Trophoblast cell (in vitro differentiated cells and primary cell): ENCODE measurements around the gene MRPS27.

Source experiments
- DNase-seq, 2 donors: peaks; one replicate each; pipeline ENCODE4 v3.0.0-alpha.2; 2016
- H2AFZ ChIP-seq: 2 replicates; pipeline ENCODE4 v1.6.1; 2013; ENCODE audit warnings: low read length, moderate library complexity, mild to moderate bottlenecking; ENCODE audit not compliant: insufficient read depth, poor library complexity
- H2AK5ac ChIP-seq: 2 replicates; pipeline ENCODE4 v1.6.1; 2013; ENCODE audit warnings: mild to moderate bottlenecking, low read length
- H2BK120ac ChIP-seq: 2 replicates; pipeline ENCODE4 v1.6.1; 2013; ENCODE audit warnings: low read length, mild to moderate bottlenecking, moderate library complexity; ENCODE audit not compliant: insufficient read depth, poor library complexity
- H2BK12ac ChIP-seq: 2 replicates; pipeline ENCODE4 v1.6.1; 2013; ENCODE audit warnings: mild to moderate bottlenecking, low read length, moderate library complexity
- H2BK5ac ChIP-seq: 2 replicates; pipeline ENCODE4 v1.6.1; 2013; ENCODE audit warnings: low read length, low read depth, moderate library complexity, mild to moderate bottlenecking; ENCODE audit not compliant: poor library complexity
- H3K14ac ChIP-seq: 2 replicates; pipeline ENCODE4 v1.6.1; 2013; ENCODE audit warnings: mild to moderate bottlenecking, low read length
- H3K18ac ChIP-seq: 2 replicates; pipeline ENCODE4 v1.6.1; 2013; ENCODE audit warnings: mild to moderate bottlenecking, low read length
- H3K23ac ChIP-seq: 2 replicates; pipeline ENCODE4 v1.6.1; 2013; ENCODE audit warnings: low read length
- H3K27ac ChIP-seq: 2 replicates; pipeline ENCODE4 v1.5.1; 2013; ENCODE audit warnings: low read depth, mild to moderate bottlenecking, inconsistent platforms, low read length, moderate library complexity
- H3K27me3 ChIP-seq: 2 replicates; pipeline ENCODE4 v1.6.1; 2013; ENCODE audit warnings: inconsistent platforms, mild to moderate bottlenecking, low read length, moderate library complexity; ENCODE audit not compliant: insufficient read depth
- H3K36me3 ChIP-seq, 2 experiments: 1 replicate in 1 of 2; 2 replicates in 1 of 2; pipeline ENCODE4 v1.6.1; 2013; ENCODE audit warnings: low read length in 2 of 2, mild to moderate bottlenecking in 2 of 2, moderate library complexity in 1 of 2; ENCODE audit not compliant: insufficient read depth in 2 of 2, control insufficient read depth in 1 of 2
- H3K4ac ChIP-seq: 2 replicates; pipeline ENCODE4 v1.6.1; 2013; ENCODE audit warnings: low read depth, mild to moderate bottlenecking, low read length, moderate library complexity
- H3K4me1 ChIP-seq, 2 experiments: 1 replicate in 1 of 2; 2 replicates in 1 of 2; pipeline ENCODE4 v1.6.1; 2013; ENCODE audit warnings: low read length in 2 of 2, mild to moderate bottlenecking in 2 of 2, moderate library complexity in 1 of 2; ENCODE audit not compliant: insufficient read depth in 2 of 2, control insufficient read depth in 1 of 2
- H3K4me2 ChIP-seq: 2 replicates; pipeline ENCODE4 v1.6.1; 2013; ENCODE audit warnings: inconsistent platforms, mild to moderate bottlenecking, low read length, moderate library complexity
- H3K4me3 ChIP-seq: 2 replicates; pipeline ENCODE4 v1.5.1; 2013; ENCODE audit warnings: mild to moderate bottlenecking, low read depth, low read length, inconsistent platforms
- H3K79me1 ChIP-seq: one replicate; pipeline ENCODE4 v1.6.1; 2013; ENCODE audit warnings: low read length
- H3K79me2 ChIP-seq: 2 replicates; pipeline ENCODE4 v1.6.1; 2013; ENCODE audit warnings: low read length, mild to moderate bottlenecking; ENCODE audit not compliant: control insufficient read depth, insufficient read depth, poor library complexity
- H3K9ac ChIP-seq: 2 replicates; pipeline ENCODE4 v1.6.1; 2013; ENCODE audit warnings: mild to moderate bottlenecking, low read length
- H3K9me3 ChIP-seq: 2 replicates; pipeline ENCODE4 v1.6.1; 2013; ENCODE audit warnings: low read depth, mild to moderate bottlenecking, control low read depth, inconsistent platforms, low read length; ENCODE audit not compliant: insufficient read depth
- H4K12ac ChIP-seq: 2 replicates; pipeline ENCODE4 v1.6.1; 2013; ENCODE audit warnings: low read depth, mild to moderate bottlenecking, low read length, moderate library complexity
- H4K8ac ChIP-seq: 2 replicates; pipeline ENCODE4 v1.6.1; 2013; ENCODE audit warnings: low read depth, mild to moderate bottlenecking, low read length, moderate library complexity
- H4K91ac ChIP-seq: one replicate; pipeline ENCODE4 v1.6.1; 2013; ENCODE audit warnings: low read depth, mild to moderate bottlenecking, low read length, moderate library complexity
- WGBS: extraction: QIAGEN DNeasy Blood & Tissue Kit; methylation state at CpG from one replicate; pipeline ENCODE4 v1.1.7; 2013; ENCODE audit warnings: missing lambda C conversion rate; ENCODE audit not compliant: insufficient read length, insufficient coverage; ENCODE audit errors: extremely low coverage; 5-methylcytosine and 5-hydroxymethylcytosine counted together

The MRPS27 gene

DNA sequence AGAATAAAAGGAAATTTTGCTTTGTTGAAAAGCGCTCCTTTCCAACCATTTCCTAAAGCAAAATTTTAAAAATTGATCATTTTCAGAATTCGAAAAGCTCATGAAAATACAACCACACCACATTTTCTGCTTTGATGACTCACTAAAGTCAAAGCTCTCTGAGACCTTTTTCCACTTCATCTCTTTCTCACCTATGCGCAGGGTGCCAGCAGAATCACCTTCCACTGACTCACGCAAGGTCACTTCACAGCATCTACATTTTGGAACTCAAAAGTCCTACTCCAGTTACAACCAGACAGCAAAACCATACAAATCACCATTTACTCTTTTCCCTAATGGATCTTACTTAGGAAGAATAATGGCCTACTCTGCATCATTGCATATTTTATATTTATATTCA is 106.6 kb downstream of the MRPS27 start:
- H3K23ac ChIP-seq = no peak overlapping the region
- no peak overlapping the region for H4K91ac ChIP-seq
- no peak overlapping the region for H3K27ac ChIP-seq
- H3K4me3 ChIP-seq = no peak overlapping the region
- no peak overlapping the region for H4K8ac ChIP-seq
- H3K9me3 ChIP-seq = no peaks in the 10 kb centered on the region
- DNase-seq = peak; percentile 47 to 75
- H3K4ac ChIP-seq = no peak overlapping the region
- H2AK5ac ChIP-seq = no peak overlapping the region
- H2BK5ac ChIP-seq = no peak overlapping the region
- H3K18ac ChIP-seq = no peak overlapping the region
- no CpG with 5 or more reads among the region's 4 CpGs for WGBS
- peaks cover 3 to 20% of the 10 kb centered on the region in 2 experiments for H3K36me3 ChIP-seq
- no peaks in the 10 kb centered on the region for H3K27me3 ChIP-seq
- no peak overlapping the region for H2BK120ac ChIP-seq
- H3K79me1 ChIP-seq = no peaks in the 10 kb centered on the region
- no peak overlapping the region for H3K9ac ChIP-seq
- no peak overlapping the region for H4K12ac ChIP-seq
- H2AFZ ChIP-seq = no peak overlapping the region
- H3K14ac ChIP-seq = no peak overlapping the region
- no peak overlapping the region for H3K4me2 ChIP-seq
- H2BK12ac ChIP-seq = no peak overlapping the region
- no peaks in the 10 kb centered on the region for H3K4me1 ChIP-seq
- H3K79me2 ChIP-seq = no peaks in the 10 kb centered on the region

DNA sequence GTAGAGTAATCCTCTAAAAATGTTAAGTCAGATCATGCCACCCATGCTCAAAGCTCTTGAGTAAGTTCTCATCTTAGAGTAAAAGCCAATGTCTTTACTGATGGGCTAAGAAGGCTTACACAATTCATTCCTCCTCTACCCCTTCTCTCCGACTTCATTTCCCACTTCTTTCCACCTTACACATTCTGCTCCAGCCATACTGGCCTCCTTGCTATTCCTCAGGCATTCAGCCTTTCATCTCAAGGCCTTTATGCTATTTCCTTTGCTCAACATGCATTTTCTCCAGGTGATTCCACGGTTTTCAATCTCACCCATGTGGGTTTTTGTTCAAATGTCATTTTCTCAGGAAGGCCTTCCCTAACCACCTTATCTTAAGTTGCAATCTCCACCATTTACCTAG is 107.9 kb downstream of the MRPS27 start:
- H3K4me2 ChIP-seq = no peak overlapping the region

DNA sequence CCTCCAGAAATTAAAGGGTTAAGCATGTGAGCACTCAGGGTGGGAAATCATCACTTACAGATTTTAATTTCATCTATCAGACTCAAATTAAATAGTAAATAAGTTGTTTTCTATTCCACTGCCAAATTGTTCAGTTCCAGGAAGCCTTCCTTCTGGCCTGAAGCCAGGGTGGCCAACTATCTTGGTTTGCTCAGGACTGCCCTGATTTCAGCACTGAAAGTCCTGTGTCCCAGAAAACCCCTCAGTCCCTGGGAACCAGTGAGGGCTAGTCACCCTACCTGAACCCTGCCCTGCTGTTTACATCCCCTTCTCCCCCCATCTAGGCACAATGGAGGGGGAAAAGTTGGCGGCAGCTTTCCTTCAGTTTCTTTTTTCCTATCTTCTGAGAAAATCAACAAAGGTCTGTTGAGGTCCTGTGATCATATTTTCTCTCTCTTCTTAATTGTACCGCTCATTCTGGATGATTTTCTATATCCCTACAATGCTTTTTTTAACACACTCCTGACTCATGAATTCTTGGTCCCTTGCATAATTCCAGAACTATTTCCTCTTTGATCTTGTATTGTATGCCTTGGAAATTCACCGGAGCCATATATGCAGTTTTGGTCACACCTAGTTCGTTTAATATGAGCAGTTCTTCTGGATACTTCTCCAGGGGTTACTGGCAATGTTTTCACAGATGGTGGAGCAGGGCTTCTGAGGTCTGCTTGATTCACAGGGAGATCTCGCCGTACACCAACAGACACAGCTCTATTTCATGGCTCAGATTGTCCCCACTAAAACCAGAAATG is 109.0 kb downstream of the MRPS27 start:
- no peak overlapping the region for H2AK5ac ChIP-seq
- H3K4ac ChIP-seq = no peak overlapping the region
- no peak overlapping the region for H4K12ac ChIP-seq
- H3K9me3 ChIP-seq = no peaks in the 10 kb centered on the region
- H3K4me2 ChIP-seq = no peak overlapping the region
- no CpG with 5 or more reads among the region's 6 CpGs for WGBS
- no peak overlapping the region for H2BK120ac ChIP-seq
- H3K18ac ChIP-seq = no peak overlapping the region
- DNase-seq = peak in 1 of 2 donors; percentile 66
- H3K14ac ChIP-seq = no peak overlapping the region
- H4K8ac ChIP-seq = no peak overlapping the region
- no peak overlapping the region for H2BK5ac ChIP-seq
- H3K79me1 ChIP-seq = no peaks in the 10 kb centered on the region
- no peaks in the 10 kb centered on the region for H3K79me2 ChIP-seq
- no peak overlapping the region for H2BK12ac ChIP-seq
- H3K36me3 ChIP-seq = peaks cover 0 to 14% of the 10 kb centered on the region in 2 experiments
- H3K27me3 ChIP-seq = no peaks in the 10 kb centered on the region
- no peak overlapping the region for H3K23ac ChIP-seq
- H4K91ac ChIP-seq = no peak overlapping the region
- H3K27ac ChIP-seq = no peak overlapping the region
- H3K4me1 ChIP-seq = no peaks in the 10 kb centered on the region
- no peak overlapping the region for H3K4me3 ChIP-seq
- H2AFZ ChIP-seq = no peak overlapping the region
- H3K9ac ChIP-seq = no peak overlapping the region

More for the DNA sequence above, 107.9 kb downstream of the MRPS27 start:
- Histone ChIP-seq H3K14ac (no peak overlapping the region), H3K9me3 (no peaks in the 10 kb centered on the region), H3K4ac (no peak overlapping the region), H3K4me1 (no peaks in the 10 kb centered on the region), H3K27ac (no peak overlapping the region), H2AK5ac (no peak overlapping the region), H3K36me3 (peaks cover 0 to 12% of the 10 kb centered on the region in 2 experiments), H4K8ac (no peak overlapping the region), H4K12ac (no peak overlapping the region), H2BK12ac (no peak overlapping the region), H3K79me2 (no peaks in the 10 kb centered on the region), H4K91ac (no peak overlapping the region), H3K4me3 (no peak overlapping the region), H3K9ac (no peak overlapping the region), H2AFZ (no peak overlapping the region), H2BK120ac (no peak overlapping the region), H3K18ac (no peak overlapping the region), H3K79me1 (no peaks in the 10 kb centered on the region), H2BK5ac (no peak overlapping the region), H3K27me3 (no peaks in the 10 kb centered on the region), H3K23ac (no peak overlapping the region)
- DNase-seq = peak; percentile 69 to 86
- 100% methylated on average over 1 of the region's 2 CpGs for WGBS

DNA sequence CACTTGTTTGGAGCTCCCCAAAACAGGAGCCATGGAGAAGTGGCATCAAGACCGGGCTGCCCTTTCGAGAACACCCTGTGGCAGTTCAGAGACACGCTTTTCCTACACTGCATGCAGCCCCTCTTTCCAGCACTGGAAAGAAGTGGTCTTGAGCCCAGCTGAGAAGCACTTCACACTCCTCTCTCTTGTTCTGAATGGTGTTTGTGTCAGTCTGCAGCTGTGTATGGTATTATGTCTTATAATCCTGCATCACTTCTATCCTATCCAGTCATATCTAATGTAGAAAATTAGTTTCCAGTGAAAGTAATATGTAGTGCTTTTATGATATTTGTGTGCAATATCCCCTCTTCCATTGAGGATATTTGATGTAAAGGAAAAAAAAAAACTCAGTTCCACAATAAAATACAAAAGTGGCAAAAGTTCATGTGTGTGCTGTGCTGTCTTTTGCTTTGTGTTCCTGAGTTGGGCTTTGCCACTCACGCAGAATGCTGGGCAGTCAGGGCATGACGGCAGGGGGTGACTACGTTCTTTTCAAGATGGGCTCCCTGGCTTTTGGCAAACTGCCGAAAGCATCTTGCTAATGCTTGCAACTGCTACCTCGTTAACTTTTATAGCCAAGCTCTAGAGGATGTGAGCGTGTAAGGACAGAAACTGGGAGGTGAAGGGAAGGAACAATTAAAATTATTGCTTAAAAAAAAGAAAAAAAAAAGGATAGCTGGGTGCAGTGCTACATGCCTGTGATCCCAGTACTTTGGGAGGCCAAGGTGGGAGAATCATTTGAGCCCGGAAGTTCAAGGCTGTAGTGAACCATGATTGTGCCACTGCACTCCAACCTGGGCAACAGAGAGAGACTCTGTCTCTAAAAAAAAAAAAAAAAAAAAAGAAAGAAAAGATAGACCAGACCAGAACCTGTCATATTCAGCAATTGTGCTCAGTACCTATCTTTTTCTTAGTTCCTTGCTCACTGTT is 110.6 kb downstream of the MRPS27 start:
- H3K14ac ChIP-seq = no peak overlapping the region
- H3K36me3 ChIP-seq = peaks cover 0 to 10% of the 10 kb centered on the region in 2 experiments
- no peaks in the 10 kb centered on the region for H3K79me2 ChIP-seq
- H3K9ac ChIP-seq = no peak overlapping the region
- no peak overlapping the region for H4K8ac ChIP-seq
- no peak overlapping the region for H3K27ac ChIP-seq
- H3K4me1 ChIP-seq = peaks cover 0 to 2% of the 10 kb centered on the region in 2 experiments
- H3K18ac ChIP-seq = no peak overlapping the region
- no peaks in the 10 kb centered on the region for H3K27me3 ChIP-seq
- no peak overlapping the region for H4K91ac ChIP-seq
- H3K4me3 ChIP-seq = no peak overlapping the region
- H2BK120ac ChIP-seq = no peak overlapping the region
- H3K79me1 ChIP-seq = peaks cover 2% of the 10 kb centered on the region
- H3K23ac ChIP-seq = no peak overlapping the region
- no peak overlapping the region for H3K4ac ChIP-seq
- H2AFZ ChIP-seq = no peak overlapping the region
- no peak for DNase-seq
- no CpG with 5 or more reads among the region's 10 CpGs for WGBS
- H4K12ac ChIP-seq = no peak overlapping the region
- H2BK5ac ChIP-seq = no peak overlapping the region
- H2AK5ac ChIP-seq = no peak overlapping the region
- no peak overlapping the region for H2BK12ac ChIP-seq
- no peaks in the 10 kb centered on the region for H3K9me3 ChIP-seq
- H3K4me2 ChIP-seq = no peak overlapping the region
